Type B pancreatic cell (in vitro differentiated cells): Measurements from ENCODE around the gene TPST2. TPM values are rescaled to one million over a fixed set of nuclear protein-coding genes. Genes with fewer than 3 reads are reported as not detected.

Source experiments
- DNase-seq: peaks from one replicate; pipeline ENCODE4 v3.0.0; 2021; ENCODE audit warnings: mixed read lengths; ENCODE audit not compliant: unreplicated experiment; ENCODE audit errors: extremely low spot score
- H3K27ac Mint-ChIP-seq: 2 replicates; pipeline ENCODE4 v1.8.0; 2021; ENCODE audit warnings: mild to moderate bottlenecking, mixed read lengths
- H3K27me3 Mint-ChIP-seq: 2 replicates; pipeline ENCODE4 v1.8.0; 2021; ENCODE audit warnings: mixed read lengths
- H3K36me3 Mint-ChIP-seq: 2 replicates; pipeline ENCODE4 v1.8.0; 2021; ENCODE audit warnings: mixed read lengths
- H3K4me1 Mint-ChIP-seq: one replicate; pipeline ENCODE4 v1.8.0; 2021; ENCODE audit warnings: mixed read lengths; ENCODE audit not compliant: unreplicated experiment
- H3K4me3 Mint-ChIP-seq: 2 replicates; pipeline ENCODE4 v1.8.0; 2021; ENCODE audit warnings: mild to moderate bottlenecking, mixed read lengths
- H3K9me3 Mint-ChIP-seq: 2 replicates; pipeline ENCODE4 v1.8.0; 2021; ENCODE audit warnings: mixed read lengths
- CTCF ChIP-seq: fragments of 200-600 bp; sonication (generic); conservative IDR thresholded peaks from 2 replicates; pipeline ENCODE4 v1.5.0; 2021; ENCODE audit warnings: antibody characterized with exemption, mild to moderate bottlenecking
- total RNA-seq: library from RNA; stranded (reverse); gene quantifications from 2 replicates; pipeline ENCODE4 v1.2.1, GENCODE V29; 2021; ENCODE audit warnings: low replicate concordance

The TPST2 gene
- total RNA-seq, 1 donor from 2014 or later, result 15.7 TPM

DNA sequence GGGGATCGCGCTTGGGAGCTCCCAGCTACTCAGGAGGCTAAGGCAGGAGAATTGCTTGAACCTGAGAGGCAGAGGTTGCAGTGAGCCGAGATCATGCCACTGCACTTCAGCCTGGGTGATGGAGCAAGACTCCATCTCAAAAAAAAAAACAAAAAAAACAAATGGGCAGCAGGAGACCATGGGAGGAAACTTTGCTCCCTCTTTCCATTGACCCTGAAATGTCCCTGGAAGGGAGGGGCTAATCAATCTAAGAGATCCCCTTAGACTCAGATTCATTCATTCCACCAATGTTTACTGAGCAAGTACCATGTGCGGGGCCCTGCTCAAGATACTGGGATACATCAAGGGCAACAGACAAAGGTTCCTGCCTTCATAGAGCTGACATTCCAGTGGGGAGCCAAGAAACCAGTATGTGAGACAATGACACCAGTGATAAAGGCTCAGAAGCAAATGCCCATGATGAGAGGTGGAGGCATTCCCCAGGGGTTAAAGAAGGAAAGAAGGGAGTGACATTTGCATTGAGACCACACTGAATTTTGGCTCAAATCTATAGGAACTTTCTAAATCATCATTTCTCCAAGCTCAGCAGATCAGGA is 39.9 kb downstream of the TPST2 start:
- Mint-ChIP-seq H3K36me3 (no peaks in the 10 kb centered on the region), H3K9me3 (no peaks in the 10 kb centered on the region), H3K4me1 (peaks cover 10% of the 10 kb centered on the region), H3K27ac (no peak overlapping the region), H3K27me3 (no peaks in the 10 kb centered on the region), H3K4me3 (no peak overlapping the region)
- DNase-seq, result no peak
- TF ChIP-seq CTCF, result no peak

GRCh38 chr22:26548984-26549383 is 40.9 kb downstream of the TPST2 start:
- no peak for TF ChIP-seq CTCF
- peaks cover 10% of the 10 kb centered on the region for H3K4me1 Mint-ChIP-seq
- no peak for DNase-seq
- no peak overlapping the region for H3K4me3 Mint-ChIP-seq
- H3K27ac Mint-ChIP-seq, result no peak overlapping the region
- H3K36me3 Mint-ChIP-seq, result no peaks in the 10 kb centered on the region
- H3K27me3 Mint-ChIP-seq, result no peaks in the 10 kb centered on the region
- no peaks in the 10 kb centered on the region for H3K9me3 Mint-ChIP-seq

GRCh38 chr22:26548303-26548702 is 41.6 kb downstream of the TPST2 start:
- no peak for TF ChIP-seq CTCF
- Mint-ChIP-seq H3K36me3 (no peaks in the 10 kb centered on the region), H3K9me3 (no peaks in the 10 kb centered on the region), H3K27ac (no peak overlapping the region), H3K4me1 (peaks cover 10% of the 10 kb centered on the region), H3K4me3 (no peak overlapping the region), H3K27me3 (no peaks in the 10 kb centered on the region)
- DNase-seq, result no peak

- no peak overlapping the region for H3K27ac Mint-ChIP-seq
- no peak for TF ChIP-seq CTCF
- no peak for DNase-seq
- no peaks in the 10 kb centered on the region for H3K9me3 Mint-ChIP-seq
- no peaks in the 10 kb centered on the region for H3K27me3 Mint-ChIP-seq
- no peaks in the 10 kb centered on the region for H3K36me3 Mint-ChIP-seq
- H3K4me1 Mint-ChIP-seq, result peaks cover 10% of the 10 kb centered on the region
- H3K4me3 Mint-ChIP-seq, result no peak overlapping the region
Measured at GRCh38 chr22:26547837-26548236, 42.1 kb downstream of the TPST2 start.

DNA sequence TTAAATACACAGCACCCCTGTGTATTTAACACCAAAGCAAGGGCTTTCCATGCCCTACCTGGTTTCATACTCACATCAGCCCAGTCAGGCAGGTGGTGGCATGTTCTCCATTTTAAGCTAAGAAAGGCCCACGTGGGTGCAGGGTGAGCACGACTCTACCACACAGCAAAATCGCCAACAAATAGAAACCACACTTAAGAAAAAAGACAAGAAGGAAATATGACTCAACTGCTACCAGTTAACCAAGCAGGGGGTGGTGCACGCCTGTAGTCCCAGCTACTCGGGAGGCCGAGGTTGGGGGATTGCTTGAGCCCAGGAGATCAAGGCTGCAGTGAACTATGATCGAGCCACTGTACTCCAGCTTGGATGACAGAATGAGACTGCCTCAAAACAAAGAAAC is 42.5 kb downstream of the TPST2 start:
- H3K27me3 Mint-ChIP-seq, result no peaks in the 10 kb centered on the region
- no peak overlapping the region for H3K4me3 Mint-ChIP-seq
- TF ChIP-seq CTCF, result no peak
- H3K9me3 Mint-ChIP-seq, result no peaks in the 10 kb centered on the region
- no peak overlapping the region for H3K27ac Mint-ChIP-seq
- no peak for DNase-seq
- H3K4me1 Mint-ChIP-seq, result peaks cover 10% of the 10 kb centered on the region
- H3K36me3 Mint-ChIP-seq, result no peaks in the 10 kb centered on the region

GRCh38 chr22:26546282-26546681 is 43.6 kb downstream of the TPST2 start:
- Mint-ChIP-seq H3K27me3 (no peaks in the 10 kb centered on the region), H3K4me3 (no peak overlapping the region), H3K27ac (peak overlapping the region; percentile 37), H3K36me3 (no peaks in the 10 kb centered on the region), H3K4me1 (peaks cover 10% of the 10 kb centered on the region), H3K9me3 (no peaks in the 10 kb centered on the region)
- TF ChIP-seq CTCF, result no peak
- DNase-seq, result no peak
